Measurements from ENCODE around the gene MEF2D.

DNA sequence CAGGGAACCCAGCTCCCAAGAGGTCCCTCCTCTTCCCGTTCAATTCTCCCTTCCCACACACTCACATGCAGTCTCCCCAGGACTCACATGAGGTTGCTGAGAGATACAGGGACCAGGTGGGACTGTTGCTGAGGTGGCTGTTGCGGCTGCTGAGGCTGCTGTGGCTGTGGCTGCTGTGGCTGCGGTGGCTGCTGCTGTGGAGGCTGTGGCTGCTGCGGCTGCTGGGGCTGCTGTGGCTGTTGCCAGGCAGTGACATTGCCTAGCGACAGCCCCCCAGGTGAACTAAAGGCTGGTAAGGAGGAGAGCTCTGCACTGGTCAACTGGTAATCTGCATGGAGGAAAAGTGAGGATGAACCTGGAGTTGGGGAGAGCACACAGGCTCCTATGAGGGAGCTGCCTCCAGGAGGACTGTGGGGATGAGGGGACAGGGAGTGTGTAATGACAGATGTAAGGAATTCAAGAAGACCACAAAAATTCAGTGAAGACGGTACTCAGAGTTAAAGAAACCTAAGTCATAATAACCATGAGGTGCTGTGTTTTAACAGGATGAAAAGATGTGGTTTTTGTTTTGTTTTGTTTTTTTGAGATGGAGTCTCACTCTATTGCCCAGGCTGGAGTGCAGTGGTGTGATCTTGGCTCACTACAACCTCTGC lies 31.8 kb downstream of the MEF2D start:
- no peak for TF ChIP-seq CTCF (conservative IDR thresholded peaks at IDR 0.05; ENCODE audit: low read length)
- TF ChIP-seq EZH2phosphoT487 (IDR thresholded peaks at IDR 0.05; ENCODE audit: borderline replicate concordance), result no peak
